LNCAP (cell line): ENCODE measurements around the gene CILP.

Experiments used
- TF ChIP-seq, protein P1 (sequence below): fragments of 450-650 bp; IDR thresholded peaks from 2 replicates; pipeline ENCODE4 v1.5.1; 2017; ENCODE audit warnings: mild to moderate bottlenecking

The CILP gene, protein sequence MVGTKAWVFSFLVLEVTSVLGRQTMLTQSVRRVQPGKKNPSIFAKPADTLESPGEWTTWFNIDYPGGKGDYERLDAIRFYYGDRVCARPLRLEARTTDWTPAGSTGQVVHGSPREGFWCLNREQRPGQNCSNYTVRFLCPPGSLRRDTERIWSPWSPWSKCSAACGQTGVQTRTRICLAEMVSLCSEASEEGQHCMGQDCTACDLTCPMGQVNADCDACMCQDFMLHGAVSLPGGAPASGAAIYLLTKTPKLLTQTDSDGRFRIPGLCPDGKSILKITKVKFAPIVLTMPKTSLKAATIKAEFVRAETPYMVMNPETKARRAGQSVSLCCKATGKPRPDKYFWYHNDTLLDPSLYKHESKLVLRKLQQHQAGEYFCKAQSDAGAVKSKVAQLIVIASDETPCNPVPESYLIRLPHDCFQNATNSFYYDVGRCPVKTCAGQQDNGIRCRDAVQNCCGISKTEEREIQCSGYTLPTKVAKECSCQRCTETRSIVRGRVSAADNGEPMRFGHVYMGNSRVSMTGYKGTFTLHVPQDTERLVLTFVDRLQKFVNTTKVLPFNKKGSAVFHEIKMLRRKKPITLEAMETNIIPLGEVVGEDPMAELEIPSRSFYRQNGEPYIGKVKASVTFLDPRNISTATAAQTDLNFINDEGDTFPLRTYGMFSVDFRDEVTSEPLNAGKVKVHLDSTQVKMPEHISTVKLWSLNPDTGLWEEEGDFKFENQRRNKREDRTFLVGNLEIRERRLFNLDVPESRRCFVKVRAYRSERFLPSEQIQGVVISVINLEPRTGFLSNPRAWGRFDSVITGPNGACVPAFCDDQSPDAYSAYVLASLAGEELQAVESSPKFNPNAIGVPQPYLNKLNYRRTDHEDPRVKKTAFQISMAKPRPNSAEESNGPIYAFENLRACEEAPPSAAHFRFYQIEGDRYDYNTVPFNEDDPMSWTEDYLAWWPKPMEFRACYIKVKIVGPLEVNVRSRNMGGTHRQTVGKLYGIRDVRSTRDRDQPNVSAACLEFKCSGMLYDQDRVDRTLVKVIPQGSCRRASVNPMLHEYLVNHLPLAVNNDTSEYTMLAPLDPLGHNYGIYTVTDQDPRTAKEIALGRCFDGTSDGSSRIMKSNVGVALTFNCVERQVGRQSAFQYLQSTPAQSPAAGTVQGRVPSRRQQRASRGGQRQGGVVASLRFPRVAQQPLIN

DNA sequence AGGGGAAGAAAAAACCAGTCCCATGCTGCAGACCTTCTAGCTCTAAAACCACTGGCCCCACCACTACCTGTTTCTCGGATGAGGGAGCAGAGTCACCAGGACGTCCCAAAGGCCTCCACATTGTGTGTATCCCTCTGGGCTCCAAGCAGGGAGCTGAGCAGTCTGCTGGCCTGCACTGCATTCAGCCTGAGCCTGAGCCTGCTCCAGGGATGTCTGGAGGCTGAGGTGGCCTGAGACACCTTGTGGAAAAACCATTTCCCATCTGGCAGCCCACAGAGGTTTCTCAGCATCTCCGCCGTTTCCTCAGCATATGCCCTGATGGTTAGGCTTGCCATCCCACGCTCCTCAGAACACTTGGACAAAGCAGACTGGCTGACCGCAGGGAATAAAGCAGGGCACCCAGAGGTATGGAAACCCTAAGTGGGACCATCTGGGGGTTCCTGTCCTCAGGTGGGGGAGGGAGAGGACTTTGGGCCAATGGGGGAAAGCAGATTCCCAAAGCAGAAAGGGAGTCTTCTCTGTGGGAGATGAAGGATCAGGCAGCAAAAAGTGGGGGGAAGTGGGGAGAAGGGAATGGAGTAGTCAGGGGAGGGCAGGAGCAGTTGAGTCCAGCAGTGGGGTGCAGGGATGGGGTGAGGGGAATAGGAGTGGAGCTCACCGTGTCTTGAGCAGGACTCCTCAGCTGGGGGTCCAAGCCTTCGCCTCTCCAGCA lies at the start of gene CILP:
Gene CILP (minus strand): TSS at position 704 of the 712 bp plus-strand sequence. CDS start 1,718 bp downstream, outside the sequence.
- TF ChIP-seq, protein P1, sequence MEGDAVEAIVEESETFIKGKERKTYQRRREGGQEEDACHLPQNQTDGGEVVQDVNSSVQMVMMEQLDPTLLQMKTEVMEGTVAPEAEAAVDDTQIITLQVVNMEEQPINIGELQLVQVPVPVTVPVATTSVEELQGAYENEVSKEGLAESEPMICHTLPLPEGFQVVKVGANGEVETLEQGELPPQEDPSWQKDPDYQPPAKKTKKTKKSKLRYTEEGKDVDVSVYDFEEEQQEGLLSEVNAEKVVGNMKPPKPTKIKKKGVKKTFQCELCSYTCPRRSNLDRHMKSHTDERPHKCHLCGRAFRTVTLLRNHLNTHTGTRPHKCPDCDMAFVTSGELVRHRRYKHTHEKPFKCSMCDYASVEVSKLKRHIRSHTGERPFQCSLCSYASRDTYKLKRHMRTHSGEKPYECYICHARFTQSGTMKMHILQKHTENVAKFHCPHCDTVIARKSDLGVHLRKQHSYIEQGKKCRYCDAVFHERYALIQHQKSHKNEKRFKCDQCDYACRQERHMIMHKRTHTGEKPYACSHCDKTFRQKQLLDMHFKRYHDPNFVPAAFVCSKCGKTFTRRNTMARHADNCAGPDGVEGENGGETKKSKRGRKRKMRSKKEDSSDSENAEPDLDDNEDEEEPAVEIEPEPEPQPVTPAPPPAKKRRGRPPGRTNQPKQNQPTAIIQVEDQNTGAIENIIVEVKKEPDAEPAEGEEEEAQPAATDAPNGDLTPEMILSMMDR: no peak

DNA sequence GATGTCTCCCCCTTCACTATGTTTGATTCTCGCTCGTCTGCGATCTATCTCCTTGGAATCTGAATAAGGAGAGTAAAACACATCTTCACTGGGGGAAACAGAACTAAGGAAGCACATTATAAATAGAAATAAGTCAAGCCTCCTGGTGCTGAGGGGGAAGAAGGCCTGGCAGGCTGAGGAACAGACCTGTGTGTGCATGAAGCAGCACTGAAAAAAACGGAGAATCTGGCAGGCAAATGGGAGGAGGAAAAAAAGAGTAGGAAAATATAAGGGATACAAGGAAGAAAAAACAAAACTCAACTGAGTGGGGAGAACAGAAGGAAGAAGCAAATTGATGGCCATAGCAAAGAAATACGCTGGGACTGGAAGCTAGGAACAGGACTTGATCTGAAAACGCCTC lies 49.7 kb upstream of the CILP start:
- TF ChIP-seq, protein P1: no peak

DNA sequence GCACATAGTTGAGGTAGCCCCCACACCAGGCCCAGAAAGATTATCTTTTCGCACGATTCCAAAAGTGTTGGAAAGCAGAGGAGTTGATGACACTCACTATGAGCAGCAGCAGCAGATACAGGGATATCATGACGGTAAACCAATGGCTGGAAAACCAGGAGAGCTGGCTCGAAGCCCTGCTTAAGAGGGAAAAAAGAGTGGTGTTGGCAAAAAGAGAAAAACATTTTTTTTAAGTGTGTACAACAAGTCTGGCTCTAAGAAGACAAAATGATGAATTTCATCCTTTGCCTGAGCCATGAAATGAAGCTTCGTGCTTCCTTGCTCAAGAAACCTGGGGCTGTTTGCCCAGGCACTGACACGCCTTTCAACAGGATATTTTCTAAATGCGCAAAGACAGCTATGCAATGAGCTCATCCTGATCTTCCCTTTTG lies 48.1 kb upstream of the CILP start:
- TF ChIP-seq, protein P1: no peak

DNA sequence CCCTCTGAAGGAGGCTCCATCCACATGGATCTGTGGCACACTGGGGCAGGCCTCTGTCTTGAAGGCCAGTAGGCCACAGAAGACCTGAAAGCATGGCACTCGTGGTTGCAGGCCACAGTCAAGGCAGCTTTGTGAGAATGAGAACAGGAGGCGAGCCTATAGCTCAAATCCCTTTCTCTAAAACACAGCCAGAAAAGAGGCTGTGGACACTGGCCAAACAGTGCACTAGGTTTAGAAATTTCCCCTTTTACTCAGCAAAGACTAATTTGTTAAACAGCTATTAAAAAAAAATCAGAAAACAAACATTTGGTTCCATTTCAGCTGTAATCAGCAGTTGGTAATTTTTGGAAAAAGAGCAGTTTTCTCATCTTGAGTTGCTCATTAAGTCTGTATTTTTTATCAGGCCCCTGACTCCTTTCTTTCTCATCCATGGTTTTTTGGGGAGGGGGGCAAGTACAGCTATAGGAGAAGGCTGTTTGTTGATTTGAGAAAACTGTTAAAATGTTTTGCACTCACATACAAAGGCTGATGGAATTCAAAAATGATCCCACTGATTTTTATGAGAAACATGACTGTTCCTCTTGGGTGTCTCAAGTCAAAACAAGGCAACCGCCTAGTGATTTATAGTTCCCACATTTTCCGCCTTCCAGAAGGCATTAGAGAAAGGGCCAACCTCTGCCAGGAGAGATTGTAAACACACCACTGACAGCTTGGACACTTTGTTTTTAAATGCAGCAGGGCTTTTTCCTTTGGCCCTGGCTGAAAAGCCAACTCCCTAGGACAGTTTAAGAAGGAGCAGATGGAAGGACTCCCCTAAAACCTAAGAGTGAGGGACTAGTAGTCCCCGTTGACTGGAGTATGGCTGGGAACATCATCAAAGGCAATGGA lies 47.3 kb upstream of the CILP start:
- TF ChIP-seq, protein P1: no peak

DNA sequence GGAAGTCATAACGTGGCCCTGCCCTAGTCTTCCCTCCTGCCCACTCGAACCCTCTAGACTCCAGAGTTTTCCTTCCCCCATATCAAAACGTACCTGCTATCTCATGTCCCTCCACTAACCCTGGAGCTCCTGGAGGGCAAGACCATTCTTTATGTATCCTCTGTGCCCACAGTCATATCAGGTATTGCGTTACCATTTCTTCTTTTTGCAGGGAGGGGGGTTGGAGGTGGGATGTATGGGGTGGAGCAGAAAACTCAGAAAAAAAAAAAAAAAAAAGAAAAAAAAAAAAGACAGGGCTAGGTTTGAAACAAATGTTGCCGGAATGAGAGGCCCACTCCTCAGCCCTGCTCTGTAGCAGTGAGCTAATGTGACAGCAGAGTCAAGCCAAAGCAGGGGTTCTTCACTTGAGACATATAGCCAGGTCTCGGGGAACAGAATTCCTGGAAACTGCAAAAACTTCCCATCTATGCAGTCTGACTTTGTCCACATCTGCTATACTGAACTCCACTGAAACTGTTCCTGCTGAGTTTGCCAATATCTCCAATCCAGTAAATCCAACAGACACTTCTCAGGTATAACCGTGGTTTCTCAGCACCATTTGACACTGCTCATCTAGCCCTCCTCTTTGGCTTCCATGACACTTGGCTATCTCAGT lies 44.3 kb upstream of the CILP start:
- TF ChIP-seq, protein P1: no peak

DNA sequence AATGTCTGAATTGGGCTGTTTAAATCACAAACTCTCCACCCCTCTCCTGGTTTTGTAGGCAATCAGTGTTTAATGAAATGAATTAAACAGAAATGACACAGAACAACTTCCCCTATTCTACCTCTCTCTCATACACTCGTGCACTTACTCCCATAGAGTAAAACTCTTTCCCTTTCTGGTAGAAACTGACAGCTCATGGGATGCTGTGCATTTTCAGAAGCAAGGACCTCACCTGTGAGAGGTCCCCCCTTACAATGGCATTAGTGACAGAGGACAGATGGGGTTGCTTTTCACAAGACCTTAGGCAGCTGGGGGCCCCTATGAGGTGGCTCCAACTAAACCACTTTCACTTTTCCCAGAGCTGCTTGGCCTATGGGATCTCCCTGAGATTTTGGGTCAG lies 43.5 kb upstream of the CILP start:
- TF ChIP-seq, protein P1: no peak
